ENCODE data around the gene NEXN.

GRCh38 chr1:77990629-77991204 lies 102.3 kb downstream of the NEXN start:
- TF ChIP-seq, protein P1, sequence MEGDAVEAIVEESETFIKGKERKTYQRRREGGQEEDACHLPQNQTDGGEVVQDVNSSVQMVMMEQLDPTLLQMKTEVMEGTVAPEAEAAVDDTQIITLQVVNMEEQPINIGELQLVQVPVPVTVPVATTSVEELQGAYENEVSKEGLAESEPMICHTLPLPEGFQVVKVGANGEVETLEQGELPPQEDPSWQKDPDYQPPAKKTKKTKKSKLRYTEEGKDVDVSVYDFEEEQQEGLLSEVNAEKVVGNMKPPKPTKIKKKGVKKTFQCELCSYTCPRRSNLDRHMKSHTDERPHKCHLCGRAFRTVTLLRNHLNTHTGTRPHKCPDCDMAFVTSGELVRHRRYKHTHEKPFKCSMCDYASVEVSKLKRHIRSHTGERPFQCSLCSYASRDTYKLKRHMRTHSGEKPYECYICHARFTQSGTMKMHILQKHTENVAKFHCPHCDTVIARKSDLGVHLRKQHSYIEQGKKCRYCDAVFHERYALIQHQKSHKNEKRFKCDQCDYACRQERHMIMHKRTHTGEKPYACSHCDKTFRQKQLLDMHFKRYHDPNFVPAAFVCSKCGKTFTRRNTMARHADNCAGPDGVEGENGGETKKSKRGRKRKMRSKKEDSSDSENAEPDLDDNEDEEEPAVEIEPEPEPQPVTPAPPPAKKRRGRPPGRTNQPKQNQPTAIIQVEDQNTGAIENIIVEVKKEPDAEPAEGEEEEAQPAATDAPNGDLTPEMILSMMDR (conservative IDR thresholded peaks at IDR 0.05; ENCODE audit: low read depth in 2 of 2): no peak
- TF ChIP-seq, protein P2, sequence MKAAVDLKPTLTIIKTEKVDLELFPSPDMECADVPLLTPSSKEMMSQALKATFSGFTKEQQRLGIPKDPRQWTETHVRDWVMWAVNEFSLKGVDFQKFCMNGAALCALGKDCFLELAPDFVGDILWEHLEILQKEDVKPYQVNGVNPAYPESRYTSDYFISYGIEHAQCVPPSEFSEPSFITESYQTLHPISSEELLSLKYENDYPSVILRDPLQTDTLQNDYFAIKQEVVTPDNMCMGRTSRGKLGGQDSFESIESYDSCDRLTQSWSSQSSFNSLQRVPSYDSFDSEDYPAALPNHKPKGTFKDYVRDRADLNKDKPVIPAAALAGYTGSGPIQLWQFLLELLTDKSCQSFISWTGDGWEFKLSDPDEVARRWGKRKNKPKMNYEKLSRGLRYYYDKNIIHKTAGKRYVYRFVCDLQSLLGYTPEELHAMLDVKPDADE (IDR thresholded peaks at IDR 0.05): no peak
- TF ChIP-seq REST (IDR thresholded peaks at IDR 0.05; ENCODE audit: unreplicated experiment): no peak
- no peak for TF ChIP-seq JUNB (IDR thresholded peaks at IDR 0.05; ENCODE audit: unreplicated experiment)
- TF ChIP-seq POLR2AphosphoS5 (IDR thresholded peaks at IDR 0.05; ENCODE audit: low read depth): no peak
- TF ChIP-seq STAT1 (IDR thresholded peaks at IDR 0.05; ENCODE audit: unreplicated experiment): no peak
- TF ChIP-seq EZH2phosphoT487 (IDR thresholded peaks at IDR 0.05; ENCODE audit: unreplicated experiment): no peak
- no peak for TF ChIP-seq EZH2 (IDR thresholded peaks at IDR 0.05; ENCODE audit: low read depth, unreplicated experiment)
- TF ChIP-seq CREB1 (CRISPR knock-in tag; IDR thresholded peaks at IDR 0.05; ENCODE audit: low read depth): no peak

Data from GM23338 (cell line).